GM12878 (cell line): ENCODE data around the gene BEGAIN. TPM values are rescaled to one million over a fixed set of nuclear protein-coding genes. Genes with fewer than 3 reads are reported as not detected.

Experiments used
- ATAC-seq: fragments of 200-7000 bp; cut with Tn5 transposase; 3 replicates; pipeline ENCODE4 v1.9.1; 2020; ENCODE audit warnings: mild to moderate bottlenecking, moderate library complexity
- BruUV-seq: library from RNA; stranded (reverse); fragments of 400-500 nt; replicated peaks from 2 replicates; lab custom pipeline; 2021; lab: Mats Ljungman, UMichigan
- CTCF ChIA-PET: fragments of 300-600 bp; sonication (Branson Sonifier 250); formaldehyde crosslinking; extraction: SDS; loops from one replicate; lab custom pipeline; 2021; ENCODE audit warnings: inconsistent platforms; lab: Yijun Ruan, JAX
- POLR2A ChIA-PET: fragments of 350-600 bp; formaldehyde crosslinking; extraction: SDS; loops from one replicate; lab custom pipeline; 2021; ENCODE audit warnings: inconsistent platforms; lab: Charles Lee
- RAD21 ChIA-PET: fragments of 300-600 bp; sonication (Branson Sonifier 250); formaldehyde crosslinking; loops from one replicate; lab custom pipeline; 2023; ENCODE audit warnings: antibody characterized with exemption; ENCODE audit not compliant: unreplicated experiment; lab: Charles Lee
- SMC1A ChIA-PET: fragments of 300-600 bp; sonication (Branson Sonifier 250); formaldehyde crosslinking; loops from one replicate; lab custom pipeline; 2023; ENCODE audit not compliant: unreplicated experiment, uncharacterized antibody; lab: Charles Lee
- DNase-seq: peaks from one replicate; pipeline ENCODE4 v3.0.0-alpha.2; 2011; ENCODE audit warnings: low read depth, low spot score
- FAIRE-seq: peaks from 3 replicates; lab custom pipeline; 2011; peaks lifted over from hg19 to GRCh38; lab: Jason Lieb, UNC
- H2AFZ ChIP-seq: 2 replicates; pipeline ENCODE4 v1.6.0; 2011; ENCODE audit warnings: low read depth, low read length, control low read depth; ENCODE audit not compliant: control insufficient read depth
- H3K27ac ChIP-seq: 2 replicates; pipeline ENCODE4 v1.5.1; 2011; ENCODE audit warnings: control low read depth; ENCODE audit not compliant: control insufficient read depth, insufficient read depth
- H3K27me3 ChIP-seq, 2 experiments: replicated peaks in 1 of 2; 2 replicates each; pipeline versions ENCODE4 v1.6.0 to v1.6.1; 2011; ENCODE audit warnings: low read length in 1 of 2; ENCODE audit not compliant: control insufficient read depth in 2 of 2, insufficient read depth in 2 of 2
- H3K36me3 ChIP-seq, 2 experiments: 2 replicates each; pipeline ENCODE4 v1.5.1; 2011; ENCODE audit warnings: low read length in 1 of 2; ENCODE audit not compliant: control insufficient read depth in 2 of 2, insufficient read depth in 2 of 2
- H3K4me1 ChIP-seq: 2 replicates; pipeline ENCODE4 v1.6.1; 2011; ENCODE audit warnings: mild to moderate bottlenecking, low read length, moderate library complexity, mixed read lengths; ENCODE audit not compliant: control insufficient read depth, insufficient read depth
- H3K4me2 ChIP-seq: 2 replicates; pipeline ENCODE4 v1.6.0; 2011; ENCODE audit warnings: control low read depth; ENCODE audit not compliant: control insufficient read depth, insufficient read depth
- H3K4me3 ChIP-seq: fragments of 200-600 bp; sonication (generic); 2 replicates; pipeline ENCODE4 v1.5.1; 2016
- H3K79me2 ChIP-seq: 2 replicates; pipeline ENCODE4 v1.6.0; 2011; ENCODE audit warnings: low read length; ENCODE audit not compliant: control insufficient read depth, insufficient read depth
- H3K9ac ChIP-seq: 2 replicates; pipeline ENCODE4 v1.8.0; 2011; ENCODE audit warnings: low read length, control low read depth, mixed read lengths; ENCODE audit not compliant: control insufficient read depth, insufficient read depth
- H3K9me3 ChIP-seq: replicated peaks from 3 replicates; pipeline ENCODE4 v1.5.1; 2011; ENCODE audit warnings: mild to moderate bottlenecking, low read length; ENCODE audit not compliant: control insufficient read depth, insufficient read depth
- H4K20me1 ChIP-seq: 2 replicates; pipeline ENCODE4 v1.6.0; 2011; ENCODE audit not compliant: control insufficient read depth, insufficient read depth
- ASH2L ChIP-seq: fragments of 300-600, 200-600 bp; sonication (generic); IDR thresholded peaks from 2 replicates; pipeline ENCODE4 v1.6.1; 2017; ENCODE audit warnings: low read depth, mild to moderate bottlenecking, borderline replicate concordance
- CREB1 ChIP-seq: IDR thresholded peaks from 2 replicates; pipeline ENCODE4 v1.6.1; 2012; ENCODE audit warnings: low read depth, mild to moderate bottlenecking, inconsistent platforms
- CREM ChIP-seq: IDR thresholded peaks from 2 replicates; pipeline ENCODE4 v1.6.1; 2014; ENCODE audit warnings: antibody characterized with exemption, low read depth
- GABPA ChIP-seq: IDR thresholded peaks from 2 replicates; pipeline ENCODE4 v1.6.1; 2014; ENCODE audit warnings: antibody characterized with exemption, low read depth, mild to moderate bottlenecking, inconsistent platforms
- KAT2A ChIP-seq: conservative IDR thresholded peaks from 2 replicates; pipeline ENCODE4 v1.6.1; 2011; ENCODE audit warnings: low read depth, low read length; ENCODE audit not compliant: control insufficient read depth
- NRF1 ChIP-seq: conservative IDR thresholded peaks from 2 replicates; pipeline ENCODE4 v1.6.1; 2011; ENCODE audit warnings: mild to moderate bottlenecking, low read depth, low read length, improper control_type of control experiment
- SIN3A ChIP-seq: IDR thresholded peaks from 2 replicates; pipeline ENCODE4 v1.6.1; 2012; ENCODE audit warnings: low read depth, low read length, improper control_type of control experiment
- SIX5 ChIP-seq: IDR thresholded peaks from 2 replicates; pipeline ENCODE4 v1.6.1; 2011; ENCODE audit warnings: mild to moderate bottlenecking, low read depth, low read length, moderate library complexity; ENCODE audit not compliant: severe bottlenecking
- SMARCA5 ChIP-seq: fragments of 450-650 bp; IDR thresholded peaks from 2 replicates; pipeline ENCODE4 v1.6.1; 2017; ENCODE audit warnings: mild to moderate bottlenecking
- SREBF1 ChIP-seq: IDR thresholded peaks from 2 replicates; pipeline ENCODE4 v1.6.1; 2012; ENCODE audit warnings: mild to moderate bottlenecking, low read length
- ZNF592 ChIP-seq: fragments of 450-650 bp; IDR thresholded peaks from 2 replicates; pipeline ENCODE4 v1.6.1; 2017; ENCODE audit warnings: mild to moderate bottlenecking, moderate library complexity
- ZSCAN29 ChIP-seq: fragments of 450-650 bp; IDR thresholded peaks from 2 replicates; pipeline ENCODE4 v1.6.1; 2017; ENCODE audit warnings: mild to moderate bottlenecking, moderate library complexity
- WGBS: methylation state at CpG from one replicate; pipeline ENCODE4 v1.1.6; 2016; ENCODE audit warnings: low lambda C conversion rate; ENCODE audit not compliant: insufficient replicate concordance, insufficient coverage; ENCODE audit errors: missing lambda C conversion rate; 5-methylcytosine and 5-hydroxymethylcytosine counted together
- in situ Hi-C: fragments of 300-500 bp; cut with MboI; formaldehyde crosslinking; loops from 9 replicates; pipeline ENCODE4 v1.14.3; 2018; ENCODE audit warnings: mixed read lengths
- intact Hi-C: fragments of 100-400 bp; cut with micrococcal nuclease; formaldehyde crosslinking; loops from one replicate; pipeline ENCODE4 v1.14.2; 2022; ENCODE audit not compliant: unreplicated experiment
- polyA plus RNA-seq, 11 experiments: library from polyadenylated mRNA; depleted of rRNA in 4 of 11; unstranded in 6 of 11; stranded (reverse) in 5 of 11; fragments of >200 nt; fragmentation: Nextera tagmentation in 4 of 11; fragmentation: Illumina TruSeq in 1 of 11; extraction: Ambion mirVana in 4 of 11; extraction: Trizol in 1 of 11; gene quantifications; 1 replicate in 1 of 11; 2 replicates in 10 of 11; pipeline versions ENCODE4 v1.2.1 to v1.2.3, GENCODE V29; 2011 to 2016; ENCODE audit warnings: inconsistent platforms in 2 of 11, missing spikeins in 2 of 11, low read depth in 1 of 11
- total RNA-seq, 4 experiments: library from RNA; depleted of rRNA in 3 of 4; stranded (reverse); fragments of >200 nt in 3 of 4; fragmentation: Illumina TruSeq in 1 of 4; extraction: Trizol in 1 of 4; gene quantifications; 2 replicates each; pipeline versions ENCODE4 v1.2.1 to v1.2.3, GENCODE V29; 2013 to 2021

Gene BEGAIN
- total and polyA plus RNA-seq, 10 of the 15 experiments (the other 5 are each of a cell fraction or from before 2014, with no cell fraction given) = 0.01 to 0.31 (median 0.06) TPM; not detected in 5

- no peak for FAIRE-seq
- no peak overlapping the region for H3K4me3 ChIP-seq
- H3K36me3 ChIP-seq = no peaks in the 10 kb centered on the region
- no peaks in the 10 kb centered on the region for H3K9me3 ChIP-seq
- DNase-seq = no peak
- ATAC-seq = no peak
- H3K27ac ChIP-seq = no peak overlapping the region
- in situ Hi-C loops (no loop called here), intact Hi-C loops (no loop called here)
- ChIA-PET SMC1A (no interaction called here), POLR2A (no interaction called here), CTCF (no interaction called here), RAD21 (no interaction called here)
- H4K20me1 ChIP-seq = no peaks in the 10 kb centered on the region
- no peak overlapping the region for H3K4me2 ChIP-seq
- WGBS = 42% methylated on average over 7 of the region's 7 CpGs
- H3K79me2 ChIP-seq = no peaks in the 10 kb centered on the region
- no peaks in the 10 kb centered on the region for H3K4me1 ChIP-seq
- H3K9ac ChIP-seq = no peak overlapping the region
- no peak overlapping the region for H2AFZ ChIP-seq
- TF ChIP-seq NRF1 = no peak
- TF ChIP-seq ZNF592 = no peak
- no peak for TF ChIP-seq CREB1
- TF ChIP-seq SIX5 = no peak
- TF ChIP-seq ZSCAN29 = no peak
- TF ChIP-seq SMARCA5 = no peak
- TF ChIP-seq CREM = no peak
- TF ChIP-seq ASH2L = no peak
- no peak for TF ChIP-seq SREBF1
- no peak for TF ChIP-seq GABPA
- TF ChIP-seq SIN3A = no peak
- no peak for TF ChIP-seq KAT2A
- BruUV-seq = no TSS peak
- H3K27me3 ChIP-seq = peaks cover 1 to 2% of the 10 kb centered on the region in 2 experiments; a peak in 2 of 4 replicates
Measured at GRCh38 chr14:100574642-100575031, 12.6 kb downstream of the BEGAIN start.
